AG20443 (cell line): ENCODE results near the gene ELFN2.
"Not testable (repeated sequence)": the region's sequence is repeated elsewhere in the genome, so short reads cannot be mapped to it uniquely, and the experiment has no call there.

ENCODE experiments used
- DNase-seq: peaks from one replicate; pipeline ENCODE4 v3.0.0; 2012; ENCODE audit warnings: low spot score, mixed read lengths

The ELFN2 gene

DNA sequence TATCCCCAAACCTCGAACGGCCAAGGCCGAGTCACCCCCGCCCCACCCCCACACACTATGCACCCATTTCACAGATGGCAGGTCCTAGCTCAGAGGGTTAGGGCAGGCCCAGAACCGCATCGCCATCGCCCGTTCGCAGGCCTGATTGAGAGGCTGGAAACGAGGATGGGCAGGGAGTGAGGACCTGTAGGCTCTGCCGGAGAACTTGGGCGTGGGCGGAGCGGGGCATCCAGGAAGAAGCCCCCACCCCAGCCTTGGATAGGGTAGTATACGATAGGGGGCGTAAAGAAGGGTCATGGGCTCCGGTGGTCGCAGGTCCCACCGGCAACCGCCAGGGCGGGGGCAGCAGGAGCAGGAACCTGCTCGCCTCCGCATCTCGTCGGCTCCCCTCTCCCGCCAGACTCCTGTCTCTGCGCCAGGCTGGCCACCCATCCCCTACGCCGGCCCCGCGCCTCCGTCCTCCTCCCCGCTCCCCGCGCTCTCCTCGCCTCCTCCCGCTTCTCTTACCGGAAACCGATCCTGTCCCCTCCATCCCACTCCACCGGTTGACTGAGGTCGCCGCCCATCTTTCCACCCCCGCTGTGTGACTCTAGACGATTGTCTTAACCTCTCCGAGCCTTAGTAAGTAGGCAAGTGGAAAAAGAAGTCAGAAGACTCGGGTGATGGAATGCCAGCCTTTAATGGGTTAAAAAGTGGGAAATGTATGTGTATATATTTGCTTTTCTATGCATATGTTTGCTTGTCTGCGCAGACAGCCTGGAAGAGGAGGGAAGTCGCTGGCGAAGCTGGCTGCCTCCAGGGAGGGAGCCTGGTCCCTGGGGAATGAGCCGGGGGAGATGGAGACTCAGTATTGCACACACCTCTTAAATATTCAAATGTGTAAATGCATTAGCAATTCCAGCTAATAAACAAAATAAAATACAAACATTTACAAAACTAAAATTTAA lies 92.1 kb downstream of the ELFN2 start:
- DNase-seq, result no peak

DNA sequence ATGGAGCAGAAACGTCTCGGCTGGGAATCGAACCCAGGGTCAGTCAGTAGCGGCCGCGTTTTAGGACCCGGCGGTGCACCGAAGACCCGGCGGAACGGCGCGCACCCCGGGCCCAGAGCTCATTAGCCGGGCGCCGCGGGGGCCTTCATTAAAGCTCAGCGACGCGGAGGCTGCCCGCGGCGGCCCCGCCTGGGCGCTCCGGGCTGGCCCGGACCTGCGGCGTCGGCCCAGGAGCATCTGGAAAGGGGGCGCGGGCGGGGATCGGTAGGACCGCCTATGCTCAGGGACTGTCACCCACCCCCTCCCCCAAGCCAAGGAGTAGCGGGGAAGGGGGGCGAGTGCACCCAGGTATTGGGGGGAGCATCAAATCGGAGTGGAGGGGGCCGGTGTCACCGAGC lies 92.8 kb downstream of the ELFN2 start:
- DNase-seq, result no peak

DNA sequence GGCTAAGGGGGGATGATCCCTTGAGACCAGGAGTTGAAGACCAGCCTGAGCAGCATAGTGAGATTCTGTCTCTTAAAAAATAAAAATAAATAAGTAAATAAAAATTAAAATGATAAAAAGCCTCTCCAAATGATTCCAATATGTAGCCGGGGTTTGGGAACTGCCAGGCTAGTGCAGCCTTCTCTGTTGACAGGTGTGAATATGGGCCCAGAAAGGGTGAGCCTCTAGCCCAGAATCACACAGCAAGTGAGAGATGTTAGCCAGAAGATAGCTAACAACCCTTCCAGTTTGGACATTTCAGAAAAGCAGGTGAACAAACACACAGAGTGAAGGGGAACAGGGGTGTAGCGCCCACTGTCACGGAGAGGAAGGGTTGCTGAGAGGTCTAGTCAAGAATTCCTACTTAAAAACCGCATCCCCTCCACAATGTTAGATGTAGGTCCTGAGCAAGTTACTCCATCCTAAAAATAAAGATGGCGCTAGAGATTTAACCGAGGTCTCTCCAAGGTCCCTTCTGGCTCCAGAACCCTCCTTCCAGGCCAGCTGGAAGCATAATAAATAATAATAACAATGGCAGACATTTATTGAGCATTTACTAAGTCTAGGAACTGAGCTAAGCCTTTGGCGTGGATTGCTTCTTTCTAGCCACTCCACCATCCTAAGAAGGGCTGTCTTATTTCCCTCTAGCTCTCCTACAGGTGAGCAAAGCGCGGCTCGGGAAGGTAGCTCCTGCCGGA lies 93.4 kb downstream of the ELFN2 start:
- DNase-seq, result no peak

DNA sequence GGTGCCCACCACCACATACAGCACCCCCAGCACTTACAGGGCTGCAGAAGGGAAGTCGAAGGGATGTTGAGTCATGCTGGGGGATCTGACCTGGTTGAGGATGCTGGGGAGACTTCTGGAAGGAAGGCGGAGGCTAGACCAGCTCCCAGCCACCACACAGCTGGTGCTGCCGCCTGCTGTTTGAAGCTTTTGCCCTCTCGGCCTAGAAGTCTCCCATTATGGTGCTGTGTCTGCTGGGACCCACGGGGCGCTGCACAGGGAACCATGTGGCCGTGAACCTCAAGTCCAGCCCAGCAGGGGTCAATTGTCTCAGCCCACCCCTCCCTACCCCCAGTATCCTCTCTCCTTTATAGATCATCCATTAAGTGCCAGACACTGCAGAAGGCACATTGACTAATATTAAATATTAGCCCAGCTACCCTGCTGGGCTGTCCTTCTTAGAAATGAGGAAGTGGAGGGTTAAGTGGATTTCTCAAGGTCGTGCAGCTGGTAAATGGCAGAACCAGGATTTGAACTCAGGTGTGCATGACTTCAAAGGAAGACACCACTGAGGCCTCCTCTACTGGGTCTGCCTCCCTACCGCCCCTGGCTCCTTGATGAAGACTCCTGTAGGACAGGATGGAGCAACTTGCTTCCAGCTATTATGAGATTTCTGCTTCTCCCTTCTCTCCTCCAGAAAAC lies 95.3 kb downstream of the ELFN2 start:
- DNase-seq, result no peak

DNA sequence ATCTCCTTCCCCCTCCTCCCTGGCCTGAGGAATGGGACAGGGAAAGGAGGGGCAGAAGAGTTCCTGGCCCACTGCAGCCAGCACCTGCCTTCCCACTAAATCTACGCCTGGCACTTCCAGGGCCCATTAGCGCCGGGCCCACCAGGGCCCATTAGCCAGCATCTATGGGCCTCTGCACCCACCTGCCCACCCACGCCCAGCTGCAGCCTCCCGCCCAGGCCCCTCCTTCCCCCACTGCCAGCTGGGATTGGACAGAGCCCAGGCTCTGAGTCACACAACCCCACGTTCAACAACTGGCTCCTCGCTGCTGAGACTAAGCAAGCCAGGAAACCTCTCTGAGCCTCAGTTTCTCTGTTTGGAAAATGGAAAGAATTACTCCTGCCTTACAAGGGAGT lies 96.2 kb downstream of the ELFN2 start:
- DNase-seq, result peak; percentile 86

DNA sequence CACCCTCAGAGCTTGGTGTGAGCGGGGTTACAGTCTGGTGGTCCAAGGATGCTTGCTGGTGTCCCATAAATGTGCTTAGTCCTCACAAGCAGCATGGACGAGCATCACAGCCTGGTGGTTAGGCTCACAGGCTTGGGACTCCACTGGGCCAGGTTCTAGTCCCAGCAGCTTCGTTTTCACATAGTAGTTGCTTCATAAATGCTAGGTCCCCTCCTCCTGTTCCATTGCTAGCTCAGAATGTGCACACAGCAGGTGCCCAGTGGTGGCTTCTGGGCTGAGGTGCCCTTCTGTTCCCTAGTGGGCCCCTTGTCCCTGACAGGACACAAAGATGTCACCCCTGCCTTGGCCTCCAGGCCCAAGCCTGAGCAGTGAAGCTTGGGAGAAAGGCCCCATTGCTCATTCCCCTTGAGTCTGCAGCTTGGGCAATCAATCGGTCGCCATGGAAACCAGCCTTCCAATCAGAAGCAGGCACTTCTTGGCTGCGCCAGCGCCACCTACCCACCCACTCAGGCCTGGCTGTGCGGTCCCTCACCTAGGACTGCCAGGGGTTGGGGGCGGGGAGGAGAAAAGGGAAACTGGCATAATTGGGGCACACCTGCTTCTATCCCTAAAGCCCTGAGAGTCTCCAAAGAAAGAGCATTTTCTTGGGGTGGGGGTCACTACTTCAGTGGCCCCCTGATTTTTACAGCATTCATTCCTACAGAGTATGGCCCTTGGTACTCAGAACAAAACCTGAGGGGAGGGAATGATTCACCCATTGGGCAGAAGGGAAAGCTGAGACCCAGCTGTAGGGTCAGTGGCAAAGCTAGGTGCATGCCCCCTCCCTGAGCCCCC lies 96.9 kb downstream of the ELFN2 start:
- peak; percentile 40 for DNase-seq

DNA sequence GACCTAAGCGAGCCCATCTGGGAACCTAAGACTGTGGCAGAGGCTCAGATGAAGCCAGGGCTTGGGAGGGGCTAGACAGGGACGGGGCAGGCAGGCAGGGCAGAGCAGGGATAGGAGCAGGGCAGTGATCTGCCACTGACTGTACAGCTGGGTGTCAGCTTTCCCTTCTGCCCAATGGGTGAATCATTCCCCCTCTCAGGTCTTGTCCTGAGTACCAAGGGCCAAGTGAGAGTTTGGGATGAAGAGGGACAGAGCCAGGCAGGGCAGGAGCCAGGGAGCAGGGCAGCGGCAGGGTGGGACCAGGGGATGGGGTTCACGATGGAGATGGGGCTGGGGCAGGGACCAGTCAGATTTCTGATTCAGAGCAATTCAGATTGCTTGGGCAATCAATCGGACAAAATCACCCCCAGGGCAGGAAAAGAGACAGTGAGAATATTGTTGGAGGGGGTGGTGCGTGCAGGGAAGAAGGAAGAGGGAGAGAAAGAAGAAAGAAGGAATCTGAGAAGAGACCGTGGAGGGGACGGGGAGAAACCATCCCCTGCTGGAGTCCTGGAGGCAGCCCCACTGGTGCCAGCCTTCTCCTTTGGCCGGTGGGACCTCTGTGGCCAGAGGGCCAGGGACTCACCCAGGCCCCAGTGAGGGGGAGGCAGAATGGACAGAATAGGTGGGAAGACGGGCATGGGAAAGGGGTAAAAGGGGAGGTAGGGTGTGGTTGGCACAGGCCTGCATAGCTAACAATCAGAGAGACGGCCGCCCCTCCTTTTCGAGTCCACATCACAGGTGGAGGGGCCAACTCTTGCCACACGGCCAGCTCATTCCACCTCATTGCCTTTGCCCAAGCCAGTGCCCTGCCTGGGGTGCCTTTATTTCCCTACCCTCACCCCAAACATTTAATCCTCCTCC lies 97.8 kb downstream of the ELFN2 start:
- DNase-seq, result peak; percentile 49

DNA sequence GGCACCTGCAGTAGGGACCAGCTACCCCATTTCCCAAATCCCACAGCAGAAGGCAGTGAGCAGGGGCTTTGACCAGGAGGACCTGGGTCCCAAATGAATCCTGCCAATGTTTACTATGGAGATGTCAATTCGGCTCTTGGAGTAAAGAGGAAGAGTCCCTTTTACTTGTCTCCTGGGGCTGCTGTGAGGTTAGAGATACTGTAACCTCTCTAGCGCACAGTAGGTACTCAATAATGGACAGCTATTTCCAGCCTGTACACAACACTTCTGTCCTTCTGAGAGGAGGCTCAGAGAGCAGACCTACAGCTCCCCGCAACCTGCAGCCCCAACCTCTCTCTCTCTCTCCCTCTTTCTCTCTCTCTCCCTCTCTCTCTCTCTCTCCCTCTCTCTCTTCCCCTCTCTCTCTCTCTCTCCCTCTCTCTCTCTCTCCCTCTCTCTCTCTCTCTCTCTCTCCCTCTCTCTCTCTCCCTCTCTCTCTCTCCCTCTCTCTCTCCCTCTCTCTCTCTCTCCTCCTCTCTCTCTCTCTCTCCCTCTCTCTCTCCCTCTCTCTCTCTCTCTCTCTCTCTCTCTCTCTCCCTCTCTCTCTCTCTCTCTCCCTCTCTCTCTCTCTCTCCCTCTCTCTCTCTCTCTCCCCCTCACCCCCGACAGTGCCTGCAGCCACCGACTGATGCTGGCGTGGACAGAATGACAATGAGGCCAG lies 98.6 kb downstream of the ELFN2 start:
- not testable (repeated sequence) for DNase-seq

DNA sequence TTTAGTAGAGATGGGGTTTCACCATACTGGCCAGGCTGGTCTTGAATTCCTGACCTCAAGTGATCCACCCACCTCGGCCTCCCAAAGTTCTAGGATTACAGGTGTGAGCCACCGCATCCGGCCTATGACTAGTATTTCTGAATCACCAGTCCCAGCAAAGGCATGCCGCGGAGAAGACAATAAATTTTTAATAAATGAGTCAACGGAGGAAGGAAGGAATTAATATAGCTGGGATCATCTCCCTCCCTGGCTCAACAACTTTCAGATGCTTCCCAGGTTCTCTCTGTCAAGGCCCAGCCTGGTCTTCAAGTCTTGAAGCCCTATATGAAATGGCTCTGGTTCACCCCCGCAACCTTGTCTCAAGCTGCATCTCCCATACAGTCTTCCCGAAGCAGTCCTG lies 99.3 kb downstream of the ELFN2 start:
- peak; percentile 75 for DNase-seq

DNA sequence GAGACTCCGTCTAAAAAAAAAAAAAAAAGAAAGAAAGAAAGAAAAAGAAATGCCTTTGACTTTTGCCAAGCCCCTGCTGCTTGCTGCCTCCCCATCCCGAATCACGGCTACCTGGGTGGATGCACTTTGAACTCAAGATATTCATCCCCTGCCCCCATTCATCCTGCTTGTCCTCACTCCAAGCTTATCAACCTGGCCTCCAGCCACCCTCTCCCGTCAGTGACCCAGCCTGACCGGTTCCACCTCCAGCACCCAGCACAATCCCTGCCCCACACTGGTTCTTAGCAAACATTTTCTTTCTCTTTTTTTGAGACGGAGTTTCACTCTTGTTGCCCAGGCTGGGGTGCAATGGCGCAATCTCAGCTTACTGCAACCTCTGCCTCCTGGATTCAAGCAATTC lies 100.6 kb downstream of the ELFN2 start:
- no peak for DNase-seq

DNA sequence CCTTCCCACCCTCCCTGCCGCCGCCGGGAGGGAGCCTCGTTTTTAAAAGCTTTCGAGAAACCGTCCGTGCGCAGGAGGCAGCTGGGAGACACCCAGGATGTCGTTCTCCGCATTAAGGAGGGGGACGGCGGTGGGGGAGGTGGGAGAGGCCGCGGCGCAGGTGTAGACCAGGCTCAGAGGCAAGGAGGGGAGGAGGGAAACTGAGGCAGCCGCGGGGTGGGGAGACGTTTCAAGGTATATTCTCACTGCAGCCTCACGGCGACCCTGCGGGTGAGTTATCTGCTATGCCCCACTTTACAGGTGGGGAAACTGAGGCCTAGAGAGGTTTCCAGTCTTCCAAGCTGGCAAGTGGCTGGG lies 102.3 kb downstream of the ELFN2 start:
- DNase-seq, result no peak

DNA sequence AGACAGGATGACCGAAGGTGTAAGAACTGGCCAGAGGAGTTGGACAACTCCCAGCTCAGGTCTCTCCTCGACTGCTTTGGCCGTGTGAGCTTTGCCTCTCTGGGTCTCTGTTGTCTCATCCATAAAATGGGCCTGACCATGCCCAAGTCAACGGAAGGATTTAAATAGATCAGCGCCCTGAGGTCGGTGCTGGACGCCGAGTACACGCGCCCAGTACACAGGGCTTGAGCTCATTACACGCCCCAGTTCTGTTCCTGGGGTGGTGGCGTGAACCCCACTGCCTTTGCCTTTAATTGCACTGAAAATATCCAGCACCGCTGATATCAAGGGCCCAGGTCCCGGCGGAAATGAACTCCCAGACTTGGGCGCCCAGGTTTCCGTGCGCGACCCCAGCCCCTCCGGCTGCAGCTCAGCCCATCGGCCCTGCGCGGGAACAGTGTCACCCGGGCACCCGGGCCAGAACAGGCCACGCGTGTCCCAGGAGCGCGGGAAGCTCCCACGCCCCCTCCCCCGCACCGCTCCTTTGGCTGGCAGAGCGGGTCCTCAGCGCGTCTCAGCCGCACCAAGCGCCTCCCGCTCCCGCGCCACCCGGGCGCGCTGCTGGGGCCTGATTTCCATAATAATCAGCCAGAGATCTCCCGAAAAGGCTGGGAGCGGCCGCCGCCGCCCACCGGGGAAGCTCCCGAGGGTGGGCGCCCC lies 102.8 kb downstream of the ELFN2 start:
- DNase-seq, result no peak

DNA sequence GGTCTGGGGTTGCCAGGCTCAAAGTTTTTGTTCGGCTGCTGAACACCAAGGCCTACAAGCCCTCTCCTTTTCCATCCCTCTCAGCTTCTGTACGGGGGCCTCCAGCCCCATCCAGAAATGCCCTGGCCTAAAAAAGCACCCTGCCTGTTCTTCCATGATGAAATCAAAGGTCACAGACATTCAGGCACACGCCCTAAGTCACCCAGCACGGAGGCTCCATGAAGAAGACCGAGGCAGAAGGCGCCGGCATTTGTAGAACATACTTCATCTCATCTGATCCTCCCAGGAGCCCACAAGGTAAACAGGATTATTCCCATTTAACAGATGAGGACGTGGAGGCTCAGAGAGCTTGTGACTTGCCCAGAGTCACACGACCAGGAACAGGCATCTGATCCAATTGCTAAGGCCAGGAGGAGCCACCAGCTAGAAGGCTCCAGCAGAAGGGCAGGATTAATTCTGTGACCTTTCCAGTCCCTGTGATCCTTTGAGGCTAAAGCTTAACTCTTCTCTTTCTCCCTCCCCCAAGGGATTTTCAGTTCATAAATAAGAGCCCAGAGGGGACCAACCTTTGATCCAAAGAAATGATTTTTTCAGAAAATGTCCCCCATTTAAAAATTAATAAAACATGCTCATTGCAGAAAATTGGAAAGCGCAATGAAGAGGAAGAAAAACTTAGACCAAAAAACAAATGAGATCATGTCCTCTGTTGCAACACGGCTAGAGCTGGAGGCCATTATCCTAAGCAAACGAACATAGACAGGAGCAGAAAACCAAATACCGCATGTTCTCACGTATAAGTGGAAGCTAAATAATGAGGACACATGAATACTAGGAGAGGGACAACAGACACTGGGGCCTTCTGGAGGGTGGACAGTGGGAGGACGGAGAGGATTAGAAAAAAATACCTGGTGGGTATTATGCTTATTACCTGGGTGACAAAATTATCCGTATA lies 106.3 kb downstream of the ELFN2 start:
- DNase-seq, result no peak

DNA sequence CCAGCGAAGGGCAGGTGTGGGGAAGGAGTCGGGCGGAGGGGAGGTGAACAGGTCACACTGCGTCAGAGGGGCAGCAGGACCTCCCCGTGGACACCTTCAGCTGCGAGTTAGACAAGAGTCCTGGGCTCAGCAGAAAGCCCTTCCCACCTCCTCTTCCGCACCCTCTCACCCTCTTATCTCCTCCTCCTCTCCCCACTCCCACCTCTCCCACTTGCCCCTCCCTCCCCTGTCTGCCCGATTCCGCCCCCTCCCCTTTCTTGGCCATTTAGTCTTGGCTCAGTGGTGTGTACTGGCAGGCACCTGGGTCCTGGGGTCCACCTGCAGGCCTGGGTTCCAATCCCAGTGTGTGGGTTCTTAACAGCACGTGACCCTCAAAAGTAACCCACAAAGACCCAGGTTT lies 107.8 kb downstream of the ELFN2 start:
- DNase-seq, result no peak

DNA sequence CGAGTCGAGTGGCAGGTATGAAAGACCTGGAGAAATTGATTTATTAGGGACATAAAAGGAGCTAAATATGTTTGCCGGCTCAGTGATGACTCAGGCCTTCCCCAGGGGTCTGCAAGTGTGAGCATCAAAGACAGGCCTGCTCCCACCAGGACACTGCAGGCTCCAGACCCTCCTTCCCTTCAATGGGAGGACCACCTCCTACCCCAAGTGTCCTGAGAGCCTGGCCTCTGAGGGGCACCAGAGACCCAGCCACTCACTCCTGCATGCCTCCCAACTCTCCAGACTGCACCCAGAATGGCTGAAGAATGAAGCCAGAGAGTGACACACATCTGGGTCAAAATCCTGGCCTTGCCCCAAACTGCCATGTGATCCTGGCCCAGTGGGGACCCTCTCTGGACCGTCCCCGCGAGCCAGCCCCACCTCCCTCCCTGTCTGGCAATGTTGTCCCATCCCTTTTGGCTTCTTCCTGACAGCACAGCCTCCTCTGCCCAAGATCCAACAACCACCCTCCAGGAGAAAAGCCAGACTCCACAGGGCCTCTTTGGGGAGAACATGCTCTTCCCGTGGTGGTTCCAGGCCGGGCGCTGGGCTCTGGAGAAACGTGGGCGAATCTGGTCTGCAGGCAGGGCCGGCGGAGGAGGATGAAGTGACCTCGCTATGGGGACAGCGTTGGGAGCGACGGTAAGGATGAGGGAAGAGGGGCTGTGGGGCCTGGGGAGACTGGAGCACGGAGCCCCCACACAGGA lies 108.7 kb downstream of the ELFN2 start:
- no peak for DNase-seq
